PFSK-1 (cell line): ENCODE measurements around the gene RASGRP3.

ENCODE experiments used
- FOXP2 ChIP-seq: optimal IDR thresholded peaks from 2 replicates; pipeline ENCODE3; 2011; ENCODE audit warnings: borderline replicate concordance, control low read depth, inconsistent platforms; ENCODE audit not compliant: insufficient read depth; ENCODE audit errors: extremely low read length, extremely low read depth
- POLR2AphosphoS5 ChIP-seq: IDR thresholded peaks from 2 replicates; pipeline ENCODE4 v1.6.1; 2012; ENCODE audit warnings: low read depth, mild to moderate bottlenecking, control low read depth, low read length, moderate library complexity
- SIN3A ChIP-seq: IDR thresholded peaks from 2 replicates; pipeline ENCODE4 v1.6.1; 2012; ENCODE audit warnings: mild to moderate bottlenecking, low read length, moderate library complexity, borderline replicate concordance; ENCODE audit not compliant: insufficient read depth
- TAF1 ChIP-seq: IDR thresholded peaks from 2 replicates; pipeline ENCODE4 v1.6.1; 2012; ENCODE audit warnings: low read length, control low read depth, borderline replicate concordance; ENCODE audit not compliant: insufficient read depth
- TF ChIP-seq, protein P1 (sequence below), 2 experiments: IDR thresholded peaks; 2 replicates each; pipeline versions ENCODE4 v1.6.1 to v1.8.0; 2011 to 2012; ENCODE audit warnings: low read depth in 2 of 2, low read length in 2 of 2, control low read depth in 1 of 2, inconsistent platforms in 1 of 2, mild to moderate bottlenecking in 1 of 2, moderate library complexity in 1 of 2; ENCODE audit not compliant: insufficient read depth in 1 of 2

RASGRP3 gene

DNA sequence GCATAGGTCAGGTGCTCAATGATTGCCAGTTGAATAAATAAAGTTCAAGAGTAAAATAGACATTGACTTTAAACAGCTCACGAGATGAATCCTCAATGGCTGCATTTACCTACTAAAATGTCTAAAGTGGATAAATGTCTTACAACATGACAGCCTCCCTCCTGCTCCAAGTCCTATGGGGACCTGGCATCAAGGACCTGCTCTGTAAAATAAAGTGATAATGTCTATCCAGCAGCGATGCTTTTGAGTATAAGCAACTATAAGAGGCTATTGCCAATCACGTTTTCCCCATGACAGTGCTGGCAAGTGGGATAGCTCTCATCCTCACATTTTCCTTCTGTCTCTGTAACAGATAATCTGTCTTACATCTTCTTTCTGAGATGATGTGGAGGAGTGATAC, 37.0 kb downstream of the RASGRP3 start:
- TF ChIP-seq TAF1 (no peak), FOXP2 (no peak), POLR2AphosphoS5 (no peak), SIN3A (no peak)
- TF ChIP-seq, protein P1, sequence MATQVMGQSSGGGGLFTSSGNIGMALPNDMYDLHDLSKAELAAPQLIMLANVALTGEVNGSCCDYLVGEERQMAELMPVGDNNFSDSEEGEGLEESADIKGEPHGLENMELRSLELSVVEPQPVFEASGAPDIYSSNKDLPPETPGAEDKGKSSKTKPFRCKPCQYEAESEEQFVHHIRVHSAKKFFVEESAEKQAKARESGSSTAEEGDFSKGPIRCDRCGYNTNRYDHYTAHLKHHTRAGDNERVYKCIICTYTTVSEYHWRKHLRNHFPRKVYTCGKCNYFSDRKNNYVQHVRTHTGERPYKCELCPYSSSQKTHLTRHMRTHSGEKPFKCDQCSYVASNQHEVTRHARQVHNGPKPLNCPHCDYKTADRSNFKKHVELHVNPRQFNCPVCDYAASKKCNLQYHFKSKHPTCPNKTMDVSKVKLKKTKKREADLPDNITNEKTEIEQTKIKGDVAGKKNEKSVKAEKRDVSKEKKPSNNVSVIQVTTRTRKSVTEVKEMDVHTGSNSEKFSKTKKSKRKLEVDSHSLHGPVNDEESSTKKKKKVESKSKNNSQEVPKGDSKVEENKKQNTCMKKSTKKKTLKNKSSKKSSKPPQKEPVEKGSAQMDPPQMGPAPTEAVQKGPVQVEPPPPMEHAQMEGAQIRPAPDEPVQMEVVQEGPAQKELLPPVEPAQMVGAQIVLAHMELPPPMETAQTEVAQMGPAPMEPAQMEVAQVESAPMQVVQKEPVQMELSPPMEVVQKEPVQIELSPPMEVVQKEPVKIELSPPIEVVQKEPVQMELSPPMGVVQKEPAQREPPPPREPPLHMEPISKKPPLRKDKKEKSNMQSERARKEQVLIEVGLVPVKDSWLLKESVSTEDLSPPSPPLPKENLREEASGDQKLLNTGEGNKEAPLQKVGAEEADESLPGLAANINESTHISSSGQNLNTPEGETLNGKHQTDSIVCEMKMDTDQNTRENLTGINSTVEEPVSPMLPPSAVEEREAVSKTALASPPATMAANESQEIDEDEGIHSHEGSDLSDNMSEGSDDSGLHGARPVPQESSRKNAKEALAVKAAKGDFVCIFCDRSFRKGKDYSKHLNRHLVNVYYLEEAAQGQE (IDR thresholded peaks at IDR 0.05; ENCODE audit: insufficient read depth in 1 of 2, low read depth in 2 of 2, low read length in 2 of 2) = no peak

DNA sequence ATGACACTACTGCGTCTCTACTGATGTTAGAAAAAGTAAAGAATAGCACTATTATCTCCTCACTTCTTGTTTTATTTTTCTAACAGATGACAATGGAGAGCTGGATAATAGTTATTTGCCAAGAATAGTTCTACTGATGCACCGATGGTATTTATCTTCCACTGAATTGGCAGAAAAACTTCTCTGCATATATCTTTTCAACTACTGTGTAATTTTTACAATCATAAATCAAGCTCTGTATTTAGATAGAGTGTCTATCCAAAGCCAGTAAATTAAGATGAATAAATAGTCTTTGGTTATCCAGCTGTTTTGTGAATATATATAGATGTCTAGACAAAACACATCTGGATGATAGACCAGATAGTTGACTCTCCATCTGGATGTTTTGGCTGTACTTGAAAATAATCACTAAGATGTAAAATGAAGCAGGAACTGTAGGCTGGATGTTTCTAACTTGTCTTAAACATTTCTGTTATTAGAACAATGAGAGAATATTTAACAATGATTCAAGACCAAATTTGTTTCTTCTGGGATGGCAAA, 40.1 kb downstream of the RASGRP3 start:
- TF ChIP-seq, protein P1 (IDR thresholded peaks at IDR 0.05; ENCODE audit: insufficient read depth in 1 of 2, low read depth in 2 of 2, low read length in 2 of 2) = no peak
- TF ChIP-seq TAF1 (no peak), POLR2AphosphoS5 (no peak), SIN3A (no peak)

DNA sequence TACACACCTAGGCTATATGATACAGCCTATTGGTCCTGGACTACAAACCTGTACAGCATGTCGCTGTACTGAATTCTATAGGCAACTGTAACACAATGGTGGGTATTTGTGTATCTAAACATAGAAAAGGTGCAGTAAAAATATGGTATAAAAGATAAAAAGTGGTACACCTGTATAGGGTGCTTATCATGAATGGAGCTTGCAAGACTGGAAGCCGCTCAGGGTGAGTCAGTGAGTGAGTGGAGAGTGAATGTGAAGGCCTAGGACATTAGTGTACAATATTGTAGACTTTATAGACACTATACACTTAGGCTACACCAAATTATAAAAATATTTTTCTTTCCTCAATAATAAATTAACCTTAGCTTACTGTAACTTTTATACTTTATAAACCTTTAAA, 41.8 kb downstream of the RASGRP3 start:
- no peak for TF ChIP-seq TAF1
- TF ChIP-seq SIN3A = no peak
- TF ChIP-seq FOXP2 = no peak
- TF ChIP-seq POLR2AphosphoS5 = no peak
- TF ChIP-seq, protein P1 (IDR thresholded peaks at IDR 0.05; ENCODE audit: insufficient read depth in 1 of 2, low read depth in 2 of 2, low read length in 2 of 2) = no peak

DNA sequence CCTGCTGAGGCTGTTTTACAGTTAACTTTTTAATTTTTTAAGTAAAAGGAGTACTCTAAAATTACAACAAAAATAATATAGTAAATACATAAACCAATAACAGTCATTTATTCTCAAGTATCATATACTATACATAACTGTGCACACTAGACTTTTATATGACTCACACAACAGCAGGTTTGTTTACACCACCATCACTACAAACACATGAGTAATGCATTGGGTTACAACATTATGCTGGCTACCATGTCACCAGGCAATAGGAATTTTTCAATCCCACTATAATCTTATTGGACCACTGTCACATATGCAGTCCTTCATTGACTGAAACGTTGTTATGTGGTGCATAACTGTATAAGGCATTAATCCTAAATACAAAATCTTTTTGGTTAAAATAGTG, 42.5 kb downstream of the RASGRP3 start:
- no peak for TF ChIP-seq SIN3A

DNA sequence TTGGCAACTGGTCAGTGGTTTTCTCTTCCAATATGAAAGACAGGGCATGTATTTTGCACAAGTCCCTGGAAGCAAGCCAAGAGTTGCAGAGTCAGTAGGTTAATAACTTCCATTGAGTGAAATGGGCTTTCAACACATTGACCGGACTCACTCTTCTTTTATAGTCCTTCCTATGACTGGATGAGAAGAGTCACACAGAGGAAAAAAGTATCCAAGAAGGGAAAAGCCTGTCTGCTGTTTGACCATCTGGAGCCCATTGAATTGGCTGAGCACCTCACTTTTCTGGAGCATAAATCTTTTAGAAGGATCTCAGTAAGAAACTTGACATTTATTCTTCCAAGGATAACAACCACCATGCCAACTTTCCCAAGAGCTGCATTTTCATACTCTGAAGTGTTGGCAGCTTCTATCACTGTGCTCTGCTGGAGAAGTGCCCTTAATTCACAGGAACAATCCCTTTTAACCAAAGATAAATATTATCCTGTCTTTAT, 45.4 kb downstream of the RASGRP3 start:
- TF ChIP-seq FOXP2 = no peak
- TF ChIP-seq TAF1 = no peak
- TF ChIP-seq, protein P1 (IDR thresholded peaks at IDR 0.05; ENCODE audit: insufficient read depth in 1 of 2, low read depth in 2 of 2, low read length in 2 of 2) = no peak
- no peak for TF ChIP-seq POLR2AphosphoS5
- no peak for TF ChIP-seq SIN3A
